EL (cell line): ENCODE data around the gene GMDS.
"Not testable (repeated sequence)": the region's sequence is repeated elsewhere in the genome, so short reads cannot be mapped to it uniquely, and the experiment has no call there.

ENCODE experiments used
- DNase-seq: peaks from one replicate; pipeline ENCODE4 v3.0.0-alpha.2; 2016

Gene GMDS

GRCh38 chr6:1764397-1764987 is 480.9 kb downstream of the GMDS start:
- DNase-seq: no peak

- DNase-seq: no peak
Observed at GRCh38 chr6:1763404-1763803, 482.0 kb downstream of the GMDS start.

GRCh38 chr6:1762203-1762602 is 483.2 kb downstream of the GMDS start:
- DNase-seq: no peak

DNA sequence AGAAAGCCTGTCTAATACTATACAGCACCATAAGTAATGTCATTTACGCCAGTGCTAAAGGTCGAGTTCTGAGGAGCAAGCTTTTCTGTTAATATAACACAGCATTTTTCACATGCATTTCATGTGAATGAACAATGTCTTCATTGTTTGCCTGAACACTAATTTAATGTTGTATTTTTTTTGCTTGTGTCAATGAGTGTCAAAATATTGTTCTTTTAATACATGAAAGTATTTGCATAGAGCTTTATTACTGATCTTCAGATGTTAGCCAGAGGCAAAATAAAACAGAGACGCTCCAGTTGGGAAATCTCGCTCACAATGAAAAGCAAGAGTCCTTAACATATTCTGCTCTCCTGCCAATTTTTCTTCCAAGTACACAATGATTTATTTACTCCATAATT is 483.9 kb downstream of the GMDS start:
- no peak for DNase-seq

DNA sequence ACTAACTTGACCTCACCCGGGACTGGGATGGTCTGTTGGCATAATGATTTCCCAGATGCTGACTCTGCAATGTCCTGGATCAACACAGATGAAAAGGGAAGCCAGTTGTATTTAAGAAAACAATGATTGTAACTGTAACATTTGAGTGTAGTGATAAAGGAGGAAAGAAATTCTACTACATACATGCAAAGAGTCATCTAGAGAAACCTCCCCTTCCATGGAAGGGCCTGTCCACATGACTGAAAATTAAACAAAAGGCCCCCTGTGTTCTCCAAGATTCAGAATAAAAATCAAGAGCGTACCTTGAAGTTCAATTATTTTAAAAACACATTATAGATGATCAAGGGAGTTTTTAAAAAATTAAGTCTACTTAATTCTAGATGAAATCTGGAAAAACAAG is 484.5 kb downstream of the GMDS start:
- DNase-seq: no peak

DNA sequence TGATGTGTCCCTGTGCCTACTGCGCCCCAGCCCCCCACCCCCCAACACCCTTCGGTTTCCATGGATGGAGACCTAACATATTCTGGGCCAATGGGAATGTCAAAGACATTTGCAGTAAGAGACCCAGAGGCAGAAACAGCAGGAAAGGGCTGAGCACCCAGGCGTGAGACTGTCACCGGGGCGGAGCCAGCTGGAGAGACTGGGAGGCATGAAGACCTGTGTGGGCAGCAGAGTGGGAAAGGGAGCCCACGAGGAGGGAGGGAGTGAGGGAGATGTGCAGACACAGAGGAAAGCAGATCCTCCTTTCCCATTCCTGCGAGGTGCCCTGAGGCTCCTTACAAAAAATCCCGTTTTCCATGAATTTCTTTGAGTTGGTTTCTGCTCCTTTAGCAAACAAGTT is 485.5 kb downstream of the GMDS start:
- DNase-seq: no peak

GRCh38 chr6:1758076-1758679 is 487.2 kb downstream of the GMDS start:
- no peak for DNase-seq

GRCh38 chr6:1757131-1757530 is 488.3 kb downstream of the GMDS start:
- DNase-seq: no peak

GRCh38 chr6:1756472-1757129 is 488.8 kb downstream of the GMDS start:
- no peak for DNase-seq

GRCh38 chr6:1751063-1751462 is 494.3 kb downstream of the GMDS start:
- DNase-seq: not testable (repeated sequence)

DNA sequence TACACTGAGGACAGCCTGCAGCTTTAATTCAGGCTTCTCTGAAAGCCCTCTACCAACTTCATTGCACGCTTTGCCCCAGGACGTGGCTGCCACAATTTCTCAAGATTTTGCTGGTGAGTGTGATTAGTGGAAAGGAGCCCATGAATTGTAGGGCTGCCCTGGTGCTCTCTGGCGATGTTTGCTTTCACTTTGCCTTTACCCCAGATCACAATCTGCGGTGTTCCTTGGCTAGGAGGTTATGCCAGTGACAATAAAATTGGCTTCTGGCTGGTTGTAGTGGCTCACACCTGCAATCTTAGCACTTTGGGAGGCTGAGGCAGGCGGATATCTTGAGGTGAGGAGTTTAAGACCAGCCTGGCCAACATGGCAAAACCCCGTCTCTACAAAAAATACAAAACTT is 496.4 kb downstream of the GMDS start:
- DNase-seq: no peak

- DNase-seq: no peak
Observed at GRCh38 chr6:1747531-1747930, 497.9 kb downstream of the GMDS start.

- no peak for DNase-seq
Observed at GRCh38 chr6:1747003-1747402, 498.4 kb downstream of the GMDS start.

- no peak for DNase-seq
Observed at GRCh38 chr6:1745814-1746213, 499.6 kb downstream of the GMDS start.

GRCh38 chr6:1744543-1744942 is 500.9 kb downstream of the GMDS start:
- DNase-seq: no peak

DNA sequence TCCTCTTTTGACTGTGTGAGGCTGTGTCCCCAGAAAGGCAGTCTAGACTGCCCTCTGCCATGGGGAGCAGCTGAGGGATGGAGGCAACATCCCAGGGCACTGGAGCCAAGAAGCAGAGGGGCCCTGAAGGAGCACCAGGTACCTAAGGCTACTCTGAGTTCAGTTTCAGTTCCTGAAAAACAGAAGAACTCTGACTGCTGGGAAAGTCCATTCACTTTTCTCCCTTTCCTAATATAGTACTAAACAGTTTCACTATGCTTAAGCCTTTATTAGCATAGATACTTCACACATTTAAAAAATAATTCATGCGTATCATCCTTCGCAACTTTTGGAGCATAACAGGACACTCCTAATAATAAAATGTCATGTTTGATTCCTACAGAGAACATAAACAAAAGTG is 505.7 kb downstream of the GMDS start:
- no peak for DNase-seq

DNA sequence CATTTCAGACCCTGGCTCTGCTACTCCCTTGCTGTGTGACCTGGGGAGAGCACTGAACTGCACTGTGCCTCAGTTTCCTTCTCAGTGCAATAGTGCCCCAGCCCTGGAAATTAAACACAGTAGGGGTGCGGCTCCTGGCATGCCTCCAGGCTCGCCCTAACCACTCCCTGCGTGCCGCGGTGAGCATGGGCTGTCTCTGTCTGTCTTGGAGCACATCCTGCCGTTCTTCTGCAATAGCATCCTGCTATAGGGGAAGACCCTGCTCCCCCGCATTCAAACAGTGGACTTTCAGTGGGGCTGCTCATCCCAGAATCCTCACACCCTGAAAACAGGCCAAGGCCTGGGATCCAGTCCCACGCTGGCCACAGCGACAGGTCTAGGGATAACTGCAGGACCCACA is 506.2 kb downstream of the GMDS start:
- DNase-seq: no peak

- no peak for DNase-seq
Observed at GRCh38 chr6:1738558-1739081, 506.8 kb downstream of the GMDS start.

DNA sequence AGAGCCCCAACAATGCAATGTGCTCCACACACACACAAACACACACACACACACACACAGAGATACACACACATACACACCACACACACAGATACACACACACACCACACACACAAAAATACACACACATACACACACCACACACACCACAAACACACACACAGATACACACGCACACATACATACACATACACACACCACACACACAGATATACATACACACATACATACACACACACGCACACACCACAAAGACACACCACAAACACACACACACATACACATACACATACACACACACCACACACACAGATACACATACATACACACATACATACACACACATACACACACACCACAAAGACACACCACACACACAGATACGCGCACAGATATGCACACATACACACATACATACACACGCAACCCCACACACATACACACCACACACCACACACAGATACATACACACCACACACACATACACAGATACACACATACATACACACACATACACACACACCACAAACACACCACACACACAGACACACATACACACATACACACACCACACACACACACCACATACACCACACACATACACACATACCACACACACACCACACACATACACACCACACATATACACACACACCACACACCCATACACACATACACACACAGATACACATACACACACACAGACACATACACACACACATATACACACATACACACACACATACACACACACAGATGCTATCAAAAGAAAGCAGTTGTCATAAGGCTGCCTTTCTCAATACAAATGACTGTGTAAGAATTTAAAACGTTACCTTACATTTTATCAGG is 507.7 kb downstream of the GMDS start:
- no peak for DNase-seq

DNA sequence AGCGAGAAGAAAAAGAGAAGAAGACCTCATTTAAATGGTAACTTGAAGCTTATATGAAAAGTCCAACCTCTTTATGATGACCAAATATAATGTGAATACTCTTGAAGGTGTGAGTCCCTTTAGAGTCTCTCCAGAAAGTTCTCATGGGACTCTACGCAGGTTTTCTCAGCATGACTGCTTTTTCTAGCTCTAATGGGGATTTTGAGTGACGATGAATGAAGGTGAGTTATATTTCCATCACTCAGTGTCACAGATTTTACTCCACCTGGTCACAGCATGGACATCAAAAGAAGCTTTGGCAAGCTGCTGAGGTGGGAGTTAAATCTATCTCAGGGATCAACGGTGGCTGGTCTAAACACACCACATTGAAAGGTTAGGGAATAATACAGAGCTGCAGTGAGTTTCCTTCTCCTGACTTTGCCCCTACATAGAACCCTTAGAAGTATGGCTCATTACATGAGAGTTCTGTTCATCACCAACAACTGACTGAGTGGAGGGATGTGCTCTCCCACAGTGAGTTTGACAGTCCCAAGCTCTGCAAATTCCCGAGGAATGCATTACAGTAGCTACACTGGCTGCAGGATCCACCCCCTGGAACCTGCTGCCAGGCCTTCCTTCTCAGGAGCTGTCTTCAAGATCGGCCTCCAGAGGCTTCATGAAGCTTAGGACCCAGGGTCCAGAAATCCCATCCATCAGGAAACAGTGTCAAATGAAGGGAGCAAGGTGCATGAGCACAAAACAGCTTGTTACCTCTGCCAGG is 508.9 kb downstream of the GMDS start:
- no peak for DNase-seq

DNA sequence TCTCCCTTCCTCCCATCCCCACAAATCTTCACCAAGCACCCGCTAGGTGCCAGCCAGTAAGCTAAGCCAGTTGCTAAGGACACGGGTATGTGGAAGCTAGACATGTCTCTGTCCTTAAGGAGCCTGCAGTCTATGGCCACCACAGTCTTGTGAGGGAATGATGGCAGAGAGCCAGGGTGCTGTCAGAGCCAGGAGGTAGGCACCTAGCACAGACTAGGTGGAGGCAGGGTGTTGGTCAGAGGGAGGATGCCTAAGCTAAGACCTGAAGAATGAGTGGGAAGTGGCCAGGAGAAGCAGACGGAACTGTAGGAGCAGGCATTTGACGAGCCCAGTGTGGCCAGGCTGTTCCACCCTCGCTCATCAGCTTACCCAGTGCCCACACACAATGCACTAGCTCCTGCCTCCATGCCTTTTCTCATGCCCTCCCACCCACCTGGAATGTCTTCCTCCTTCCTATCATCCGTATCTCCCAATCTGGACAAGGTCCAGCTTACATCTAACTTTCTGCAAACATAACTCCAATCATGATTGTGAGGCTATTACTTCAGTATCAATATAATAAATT is 510.1 kb downstream of the GMDS start:
- DNase-seq: no peak

DNA sequence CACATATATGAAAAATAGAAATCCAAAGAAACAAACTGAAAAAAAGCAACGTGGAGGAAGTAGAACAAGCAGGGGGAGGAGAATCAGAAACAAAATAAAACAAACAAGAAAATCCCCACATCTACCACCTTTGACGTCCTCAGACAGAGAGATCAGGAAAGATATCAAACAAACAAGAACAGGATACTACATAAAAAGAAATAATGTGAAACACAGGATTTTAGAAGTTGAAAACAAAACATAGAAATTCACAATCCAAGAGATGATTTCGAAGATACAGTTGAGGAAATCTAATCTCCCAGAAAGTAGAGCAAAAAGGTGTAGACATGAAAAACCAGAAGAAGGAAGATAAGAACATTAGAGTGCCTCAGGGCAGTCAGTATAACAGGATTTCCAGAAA is 514.5 kb downstream of the GMDS start:
- no peak for DNase-seq
